H1 (cell line): ENCODE data around the gene KIR3DL1. TPM values are rescaled to one million over a fixed set of nuclear protein-coding genes. Genes with fewer than 3 reads are reported as not detected.
"Not testable (repeated sequence)": the region's sequence is repeated elsewhere in the genome, so short reads cannot be mapped to it uniquely, and the experiment has no call there.

Experiments used
- CTCF ChIA-PET: fragments of 300-600 bp; sonication (Branson Sonifier 250); formaldehyde crosslinking; loops from one replicate; lab custom pipeline; 2021; ENCODE audit not compliant: partially characterized antibody; lab: Charles Lee
- POLR2A ChIA-PET: fragments of 300-600 bp; sonication (Branson Sonifier 250); formaldehyde crosslinking; loops from one replicate; lab custom pipeline; 2021; ENCODE audit warnings: inconsistent platforms; ENCODE audit not compliant: partially characterized antibody; lab: Charles Lee
- DNase-seq, 2 experiments: peaks; one replicate each; pipeline versions ENCODE4 v3.0.0 to v3.0.0-alpha.2; 2010 to 2022; ENCODE audit warnings: low spot score in 2 of 2, low read depth in 1 of 2, mixed read lengths in 1 of 2
- FAIRE-seq: peaks from 2 replicates; lab custom pipeline; 2011; peaks lifted over from hg19 to GRCh38; lab: Jason Lieb, UNC
- H2AFZ ChIP-seq: 2 replicates; pipeline ENCODE4 v1.8.1; 2012; ENCODE audit warnings: low read length, inconsistent platforms
- H2AK5ac ChIP-seq: 2 replicates; pipeline ENCODE4 v1.6.1; 2013; ENCODE audit warnings: low read depth, low read length
- H2BK120ac ChIP-seq: replicated peaks from 2 replicates; pipeline ENCODE3; 2013; ENCODE audit warnings: low read depth, low read length, inconsistent platforms
- H2BK12ac ChIP-seq: 2 replicates; pipeline ENCODE4 v1.6.1; 2013; ENCODE audit warnings: low read depth, low read length
- H2BK15ac ChIP-seq: 2 replicates; pipeline ENCODE4 v1.6.1; 2013; ENCODE audit warnings: low read length
- H2BK20ac ChIP-seq: 2 replicates; pipeline ENCODE4 v1.6.1; 2013; ENCODE audit warnings: low read length
- H2BK5ac ChIP-seq: 2 replicates; pipeline ENCODE4 v1.6.1; 2013; ENCODE audit warnings: low read depth, low read length
- H3K14ac ChIP-seq: 2 replicates; pipeline ENCODE4 v1.6.1; 2013; ENCODE audit warnings: inconsistent platforms; ENCODE audit not compliant: insufficient read length
- H3K18ac ChIP-seq: 2 replicates; pipeline ENCODE4 v1.6.1; 2013; ENCODE audit warnings: low read length; ENCODE audit errors: extremely low read depth
- H3K23ac ChIP-seq: 2 replicates; pipeline ENCODE4 v1.6.1; 2013; ENCODE audit warnings: inconsistent platforms; ENCODE audit not compliant: insufficient read length
- H3K23me2 ChIP-seq: 2 replicates; pipeline ENCODE4 v1.6.1; 2013; ENCODE audit warnings: low read depth, low read length
- H3K27ac ChIP-seq: 2 replicates; pipeline ENCODE4 v1.6.1; 2011; ENCODE audit warnings: low read depth, low read length, inconsistent platforms
- H3K27me3 ChIP-seq, 4 experiments: replicated peaks in 1 of 4; 1 replicate in 1 of 4; 2 replicates in 3 of 4; pipeline versions ENCODE4 v1.6.1 to v1.8.1; 2011 to 2013; ENCODE audit warnings: low read length in 3 of 4, mild to moderate bottlenecking in 3 of 4, inconsistent platforms in 2 of 4, mixed read lengths in 2 of 4, moderate library complexity in 1 of 4; ENCODE audit not compliant: control insufficient read depth in 3 of 4, insufficient read depth in 3 of 4; ENCODE audit errors: extremely low read depth in 1 of 4
- H3K36me3 ChIP-seq, 4 experiments: 2 replicates each; pipeline versions ENCODE4 v1.6.1 to v1.8.1; 2011 to 2013; ENCODE audit warnings: mild to moderate bottlenecking in 4 of 4, low read length in 3 of 4, moderate library complexity in 2 of 4, control low read depth in 1 of 4, inconsistent platforms in 1 of 4; ENCODE audit not compliant: insufficient read depth in 4 of 4, control insufficient read depth in 2 of 4
- H3K4ac ChIP-seq: replicated peaks from 2 replicates; pipeline ENCODE3; 2013; ENCODE audit warnings: low read length, low read depth, mixed read lengths, inconsistent platforms; ENCODE audit not compliant: insufficient read length
- H3K4me1 ChIP-seq, 4 experiments: replicated peaks in 1 of 4; 1 replicate in 1 of 4; 2 replicates in 3 of 4; pipeline versions ENCODE4 v1.6.1 to v1.8.1; 2011 to 2013; ENCODE audit warnings: low read length in 3 of 4, inconsistent platforms in 2 of 4, mixed read lengths in 1 of 4; ENCODE audit not compliant: insufficient read depth in 4 of 4, control insufficient read depth in 3 of 4
- H3K4me2 ChIP-seq, 2 experiments: 2 replicates each; pipeline versions ENCODE4 v1.6.1 to v1.8.1; 2011 to 2013; ENCODE audit warnings: low read depth in 2 of 2, low read length in 2 of 2, control low read depth in 1 of 2, inconsistent platforms in 1 of 2, mild to moderate bottlenecking in 1 of 2; ENCODE audit not compliant: insufficient read depth in 1 of 2
- H3K4me3 ChIP-seq, 4 experiments: fragments of 200-600, 300-600 bp in 1 of 4; sonication (generic), shearing (Covaris generic), sonication (Bioruptor Twin) in 1 of 4; 2 replicates each; pipeline versions ENCODE4 v1.5.1 to v1.8.1; 2011 to 2016; ENCODE audit warnings: low read length in 4 of 4, low read depth in 3 of 4, control low read depth in 2 of 4, inconsistent platforms in 2 of 4, mild to moderate bottlenecking in 2 of 4, mixed read lengths in 1 of 4, moderate library complexity in 1 of 4; ENCODE audit not compliant: insufficient read depth in 2 of 4; ENCODE audit errors: extremely low read depth in 1 of 4
- H3K56ac ChIP-seq: replicated peaks from 2 replicates; pipeline ENCODE3; 2013; ENCODE audit warnings: low read depth, mild to moderate bottlenecking, mixed read lengths, low read length, inconsistent platforms; ENCODE audit not compliant: insufficient read length
- H3K79me1 ChIP-seq: 2 replicates; pipeline ENCODE4 v1.6.1; 2013; ENCODE audit warnings: low read depth, low read length, control low read depth
- H3K79me2 ChIP-seq, 2 experiments: 2 replicates each; pipeline versions ENCODE4 v1.6.1 to v1.8.1; 2012 to 2013; ENCODE audit warnings: low read length in 2 of 2, mild to moderate bottlenecking in 2 of 2, inconsistent platforms in 1 of 2; ENCODE audit not compliant: insufficient read depth in 2 of 2, control insufficient read depth in 1 of 2
- H3K9ac ChIP-seq, 4 experiments: replicated peaks in 1 of 4; 1 replicate in 1 of 4; 2 replicates in 3 of 4; pipeline versions ENCODE4 v1.6.1 to v1.8.1; 2011 to 2013; ENCODE audit warnings: low read depth in 3 of 4, low read length in 3 of 4, control low read depth in 2 of 4, mild to moderate bottlenecking in 2 of 4, moderate library complexity in 2 of 4, inconsistent platforms in 1 of 4; ENCODE audit errors: extremely low read depth in 1 of 4
- H3K9me3 ChIP-seq, 2 experiments: 2 replicates each; pipeline versions ENCODE4 v1.6.1 to v1.8.1; 2012 to 2013; ENCODE audit warnings: mild to moderate bottlenecking in 2 of 2, moderate library complexity in 2 of 2, control low read depth in 1 of 2, inconsistent platforms in 1 of 2, low read depth in 1 of 2, low read length in 1 of 2, mixed read lengths in 1 of 2; ENCODE audit not compliant: insufficient read depth in 2 of 2
- H4K20me1 ChIP-seq, 2 experiments: replicated peaks in 1 of 2; 2 replicates each; pipeline versions ENCODE3 to v1.8.1; 2011 to 2013; ENCODE audit warnings: inconsistent platforms in 2 of 2, low read length in 2 of 2, mild to moderate bottlenecking in 1 of 2; ENCODE audit not compliant: insufficient read depth in 2 of 2, control insufficient read depth in 1 of 2
- H4K5ac ChIP-seq: 2 replicates; pipeline ENCODE4 v1.6.1; 2013; ENCODE audit warnings: low read length, low read depth, mixed read lengths, inconsistent platforms; ENCODE audit not compliant: insufficient read length
- H4K8ac ChIP-seq: 2 replicates; pipeline ENCODE4 v1.8.0; 2013; ENCODE audit warnings: mild to moderate bottlenecking, moderate library complexity, low read length, inconsistent platforms; ENCODE audit not compliant: insufficient read depth; ENCODE audit errors: extremely low read depth
- H4K91ac ChIP-seq: replicated peaks from 2 replicates; pipeline ENCODE3; 2013; ENCODE audit warnings: low read length, mixed read lengths, inconsistent platforms; ENCODE audit not compliant: insufficient read length
- WGBS, 2 experiments: shearing (Covaris generic) in 1 of 2; methylation state at CpG; one replicate each; pipeline versions ENCODE4 v1.1.6 to v1.1.7; 2013 to 2015; ENCODE audit warnings: low lambda C conversion rate in 2 of 2, mixed read lengths in 2 of 2, inconsistent platforms in 1 of 2, low coverage in 1 of 2, missing lambda C conversion rate in 1 of 2; ENCODE audit not compliant: insufficient replicate concordance in 2 of 2, insufficient coverage in 1 of 2, insufficient read length in 1 of 2; ENCODE audit errors: extremely low coverage in 1 of 2, missing lambda C conversion rate in 1 of 2; 5-methylcytosine and 5-hydroxymethylcytosine counted together
- polyA plus RNA-seq, 7 experiments: library from polyadenylated mRNA; depleted of rRNA in 3 of 7; stranded (reverse) in 5 of 7; unstranded in 2 of 7; fragments of >200 nt in 5 of 7; fragments of 200-250 nt in 2 of 7; gene quantifications; 1 replicate in 5 of 7; 2 replicates in 1 of 7; 4 replicates in 1 of 7; pipeline versions ENCODE4 v1.2.1 to v1.2.3, GENCODE V29; 2011 to 2013; ENCODE audit warnings: missing spikeins in 2 of 7, mixed read lengths in 2 of 7
- total RNA-seq: library from RNA; stranded (reverse); fragmentation: NEBNext Ultra II Directional; extraction: Animal tissue kit (Norgen Biotek cat#: 25700); gene quantifications from 2 replicates; pipeline ENCODE4 v1.2.1, GENCODE V29; 2021

The KIR3DL1 gene
- total and polyA plus RNA-seq, 2 of the 8 experiments (the other 6 are each of a cell fraction or from before 2014, with no cell fraction given) = not detected

- H3K36me3 ChIP-seq, H4K8ac ChIP-seq, H3K4me1 ChIP-seq, FAIRE-seq, H2AK5ac ChIP-seq, H3K79me1 ChIP-seq, H4K20me1 ChIP-seq, H3K56ac ChIP-seq, H2BK5ac ChIP-seq, CTCF ChIA-PET, H3K4ac ChIP-seq, H3K79me2 ChIP-seq, H3K9ac ChIP-seq, H3K4me2 ChIP-seq, H4K5ac ChIP-seq, H4K91ac ChIP-seq, H2BK20ac ChIP-seq, POLR2A ChIA-PET, H2BK120ac ChIP-seq, H3K14ac ChIP-seq, H2BK15ac ChIP-seq, H3K23ac ChIP-seq, H3K18ac ChIP-seq, H2AFZ ChIP-seq, H2BK12ac ChIP-seq, H3K23me2 ChIP-seq, DNase-seq, H3K4me3 ChIP-seq, H3K27ac ChIP-seq, H3K27me3 ChIP-seq: not testable (repeated sequence)
- 85% methylated on average over 23 of the region's 24 CpGs; no CpG with 5 or more reads in 1 of the 2 experiments for WGBS, 2 experiments
- peaks cover 53 to 71% of the 10 kb centered on the region in 2 experiments for H3K9me3 ChIP-seq
These were observed 30.1 kb upstream of the KIR3DL1 start for GRCh38 chr19:54786091-54786723.

GRCh38 chr19:54788154-54788553 is 28.1 kb upstream of the KIR3DL1 start:
- H3K27me3 ChIP-seq, H3K4ac ChIP-seq, FAIRE-seq, POLR2A ChIA-PET, H3K4me3 ChIP-seq, DNase-seq, H2BK12ac ChIP-seq, H3K23ac ChIP-seq, H2AK5ac ChIP-seq, H2BK20ac ChIP-seq, H2BK15ac ChIP-seq, H3K14ac ChIP-seq, H3K18ac ChIP-seq, H2BK120ac ChIP-seq, H4K8ac ChIP-seq, H3K56ac ChIP-seq, H4K91ac ChIP-seq, H3K4me2 ChIP-seq, H3K79me2 ChIP-seq, H3K27ac ChIP-seq, H3K36me3 ChIP-seq, H2BK5ac ChIP-seq, H4K20me1 ChIP-seq, CTCF ChIA-PET, H3K79me1 ChIP-seq, H3K9ac ChIP-seq, H4K5ac ChIP-seq, H3K4me1 ChIP-seq, H3K23me2 ChIP-seq, H2AFZ ChIP-seq: not testable (repeated sequence)
- WGBS, 2 experiments = 93% methylated on average over 6 of the region's 6 CpGs; no CpG with 5 or more reads in 1 of the 2 experiments
- peaks cover 56 to 71% of the 10 kb centered on the region in 2 experiments for H3K9me3 ChIP-seq
